WERI-Rb-1 (cell line): ENCODE data around the gene SRCIN1.
A peak's percentile ranks its signal among the peaks of the same experiment; 100 is the strongest.

Source experiments
- DNase-seq: peaks from one replicate; pipeline ENCODE4 v3.0.0-alpha.2; 2020
- H3K27ac ChIP-seq: fragments of 250-450 bp; sonication (Bioruptor Pico); 2 replicates; pipeline ENCODE4 v1.5.1; 2020; ENCODE audit warnings: mild to moderate bottlenecking, moderate library complexity
- H3K27me3 ChIP-seq: fragments of 250-450 bp; sonication (Bioruptor Pico); 2 replicates; pipeline ENCODE4 v1.5.1; 2021; ENCODE audit warnings: mild to moderate bottlenecking, low read depth, moderate library complexity; ENCODE audit not compliant: insufficient read depth, severe bottlenecking
- H3K36me3 ChIP-seq: fragments of 250-450 bp; sonication (Bioruptor Pico); 2 replicates; pipeline ENCODE4 v1.5.1; 2020; ENCODE audit warnings: mild to moderate bottlenecking, moderate library complexity
- H3K4me3 ChIP-seq: 2 replicates; pipeline ENCODE4 v1.5.1; 2011; ENCODE audit warnings: low read depth, mild to moderate bottlenecking, control low read depth, low read length
- H3K9me3 ChIP-seq: fragments of 250-450 bp; sonication (Bioruptor Pico); 2 replicates; pipeline ENCODE4 v1.5.1; 2021; ENCODE audit warnings: mild to moderate bottlenecking, moderate library complexity; ENCODE audit not compliant: severe bottlenecking
- CTCF ChIP-seq: IDR thresholded peaks from 2 replicates; pipeline ENCODE4 v1.5.1; 2011; ENCODE audit warnings: low read depth, mild to moderate bottlenecking, control low read depth, inconsistent platforms, low read length

The SRCIN1 gene

GRCh38 chr17:38511150-38512108 is 94.3 kb downstream of the SRCIN1 start:
- Histone ChIP-seq H3K9me3 (no peaks in the 10 kb centered on the region), H3K36me3 (no peaks in the 10 kb centered on the region), H3K4me3 (peak overlapping the region; percentile 51), H3K27me3 (no peaks in the 10 kb centered on the region), H3K27ac (peak overlapping the region; percentile 90)
- TF ChIP-seq CTCF: no peak
- peak; percentile 53 for DNase-seq

GRCh38 chr17:38510421-38511149 is 95.2 kb downstream of the SRCIN1 start:
- H3K27me3 ChIP-seq: no peaks in the 10 kb centered on the region
- H3K4me3 ChIP-seq: peak overlapping the region; percentile 51

GRCh38 chr17:38509772-38510420 is 95.9 kb downstream of the SRCIN1 start:
- no peaks in the 10 kb centered on the region for H3K27me3 ChIP-seq
- no peaks in the 10 kb centered on the region for H3K36me3 ChIP-seq
- no peak for TF ChIP-seq CTCF
- H3K4me3 ChIP-seq: no peak overlapping the region
- H3K27ac ChIP-seq: peak overlapping the region; percentile 90
- no peak for DNase-seq
- H3K9me3 ChIP-seq: no peaks in the 10 kb centered on the region

More at GRCh38 chr17:38510421-38511149, 95.2 kb downstream of the SRCIN1 start:
- Histone ChIP-seq H3K9me3 (no peaks in the 10 kb centered on the region), H3K36me3 (no peaks in the 10 kb centered on the region), H3K27ac (peak overlapping the region; percentile 90)
- peak; percentile 80 for DNase-seq
- peak; percentile 48; the same call in 1 of the 2 replicates for TF ChIP-seq CTCF

- DNase-seq: peak; percentile 93
- no peaks in the 10 kb centered on the region for H3K36me3 ChIP-seq
These were observed 96.6 kb downstream of the SRCIN1 start for GRCh38 chr17:38508954-38509771.

More at GRCh38 chr17:38508954-38509771, 96.6 kb downstream of the SRCIN1 start:
- peak; percentile 90 for TF ChIP-seq CTCF
- Histone ChIP-seq H3K27me3 (no peaks in the 10 kb centered on the region), H3K9me3 (no peaks in the 10 kb centered on the region), H3K27ac (peak overlapping the region; percentile 90), H3K4me3 (no peak overlapping the region)
